Measurements from ENCODE around the gene SYNCRIP.
A peak's percentile ranks its signal among the peaks of the same experiment; 100 is the strongest.
"Not testable (repeated sequence)": the region's sequence is repeated elsewhere in the genome, so short reads cannot be mapped to it uniquely, and the experiment has no call there.

The SYNCRIP gene

DNA sequence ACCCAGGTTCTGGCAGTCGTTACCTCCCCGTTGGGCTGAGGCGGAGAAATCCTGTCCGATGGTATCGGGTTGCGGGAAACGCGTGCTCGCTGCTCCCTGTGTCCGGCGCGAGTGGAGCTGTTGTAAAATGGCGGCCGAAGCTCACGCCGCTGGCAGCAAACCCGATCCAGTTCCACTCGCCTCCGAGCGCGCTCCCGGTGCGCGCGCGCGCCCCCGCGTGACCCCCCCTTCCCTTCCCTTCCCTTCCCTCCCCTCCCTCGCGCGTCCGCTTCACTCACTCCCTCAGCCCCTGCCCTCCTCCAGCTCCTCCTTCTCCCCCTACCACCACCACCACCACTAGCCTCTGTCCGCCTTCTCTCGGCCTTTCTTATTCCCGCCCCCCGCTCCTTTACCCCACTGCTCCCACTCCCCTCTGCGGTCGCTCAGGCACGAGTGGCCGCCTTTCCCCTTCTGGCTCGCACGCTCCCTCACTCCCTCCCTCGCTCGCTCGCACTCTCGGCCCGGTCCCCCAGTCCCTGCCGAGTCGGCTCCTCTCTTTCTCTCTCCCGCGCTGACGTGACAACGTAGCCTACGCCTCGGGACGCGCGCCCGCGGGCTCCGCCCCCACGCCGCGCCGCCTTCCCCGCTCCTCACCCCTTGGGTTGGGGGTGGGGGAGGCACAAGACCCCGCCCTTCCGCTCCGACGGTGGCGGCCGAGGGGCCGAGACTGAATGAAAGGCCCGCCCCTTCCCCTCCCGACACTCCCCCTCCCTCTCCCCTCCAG is at the start of gene SYNCRIP:
Gene SYNCRIP, minus strand, starts transcription at position 113 of the 763 bp plus-strand sequence. CDS start 1,447 bp downstream, outside the sequence.
- DNase-seq = peak; percentile 99

- DNase-seq = no peak
These were observed 48.8 kb upstream of the SYNCRIP start for GRCh38 chr6:85691478-85691877.

DNA sequence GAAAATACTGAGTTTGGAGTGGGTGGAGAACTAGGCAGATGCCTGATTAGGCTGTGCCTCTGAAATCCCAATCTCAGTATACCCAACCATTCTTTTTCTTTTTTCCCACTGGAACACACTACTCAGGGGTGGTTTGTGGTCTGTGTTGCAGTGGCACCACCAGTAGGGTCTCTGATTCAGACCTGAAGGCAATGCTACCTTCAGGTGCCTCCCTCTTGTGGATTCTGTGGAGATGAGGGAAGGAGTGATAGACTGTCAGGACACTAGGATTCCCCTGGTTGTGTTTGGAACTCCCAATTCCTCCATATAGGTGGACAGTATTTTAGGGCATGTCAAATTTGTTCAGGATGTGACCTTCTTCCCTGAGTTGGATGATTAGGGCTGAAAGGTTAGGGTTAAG is 47.4 kb upstream of the SYNCRIP start:
- DNase-seq = no peak

GRCh38 chr6:85685713-85686112 is 43.0 kb upstream of the SYNCRIP start:
- no peak for DNase-seq

- DNase-seq = no peak
These were observed 42.1 kb upstream of the SYNCRIP start for GRCh38 chr6:85684809-85685171.

DNA sequence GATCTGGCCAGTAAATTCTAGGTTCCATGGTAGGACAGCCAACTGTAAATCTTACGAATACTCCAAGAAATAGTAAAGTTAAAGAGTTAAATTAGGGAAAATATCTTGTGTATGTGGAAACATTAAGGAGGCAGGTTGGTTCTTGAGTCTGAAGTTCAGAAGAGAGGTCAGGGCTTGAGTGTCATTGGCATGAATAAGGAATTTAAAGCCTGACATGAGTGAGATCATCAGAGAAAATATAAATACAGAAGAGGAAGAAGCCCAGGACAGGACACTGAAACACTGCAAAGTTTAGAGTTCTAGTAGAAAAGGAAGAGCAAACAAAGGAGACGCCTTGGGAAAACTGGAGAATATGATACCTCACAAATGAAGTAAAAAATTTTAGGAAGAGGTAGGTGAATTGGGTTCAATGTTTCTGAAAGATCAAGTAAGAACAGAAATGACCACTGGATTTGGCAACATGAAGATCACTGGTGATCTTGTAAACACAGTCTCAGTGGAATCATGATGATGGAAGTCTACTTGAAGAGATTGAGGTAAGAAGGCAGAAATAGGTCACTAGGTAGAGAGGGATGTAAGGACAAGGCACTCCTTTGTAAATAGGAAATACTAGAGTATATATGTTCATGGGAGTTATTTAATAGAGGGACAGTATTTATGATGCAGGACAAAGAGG is 41.6 kb upstream of the SYNCRIP start:
- DNase-seq = no peak

DNA sequence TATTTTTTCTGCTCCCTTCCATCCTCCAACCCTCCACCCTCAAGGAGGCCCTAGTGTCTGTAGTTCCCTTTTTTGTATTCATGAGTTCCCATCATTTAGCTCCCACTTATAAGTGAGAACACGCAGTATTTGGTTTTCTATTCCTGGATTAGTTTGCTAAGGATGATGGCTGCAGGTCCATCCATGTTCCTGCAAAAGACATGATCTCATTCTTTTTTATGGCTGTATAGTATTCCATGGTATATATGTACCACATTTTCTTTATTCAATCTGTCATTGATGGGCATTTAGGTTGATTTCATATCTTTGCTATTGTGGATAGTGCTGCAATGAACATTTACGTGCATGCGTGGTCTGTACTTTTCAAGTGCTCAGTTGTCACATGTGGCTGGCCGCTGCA is 39.2 kb upstream of the SYNCRIP start:
- not testable (repeated sequence) for DNase-seq

GRCh38 chr6:85680388-85680787 is 37.7 kb upstream of the SYNCRIP start:
- DNase-seq = no peak

GRCh38 chr6:85679445-85680123 is 36.9 kb upstream of the SYNCRIP start:
- no peak for DNase-seq

DNA sequence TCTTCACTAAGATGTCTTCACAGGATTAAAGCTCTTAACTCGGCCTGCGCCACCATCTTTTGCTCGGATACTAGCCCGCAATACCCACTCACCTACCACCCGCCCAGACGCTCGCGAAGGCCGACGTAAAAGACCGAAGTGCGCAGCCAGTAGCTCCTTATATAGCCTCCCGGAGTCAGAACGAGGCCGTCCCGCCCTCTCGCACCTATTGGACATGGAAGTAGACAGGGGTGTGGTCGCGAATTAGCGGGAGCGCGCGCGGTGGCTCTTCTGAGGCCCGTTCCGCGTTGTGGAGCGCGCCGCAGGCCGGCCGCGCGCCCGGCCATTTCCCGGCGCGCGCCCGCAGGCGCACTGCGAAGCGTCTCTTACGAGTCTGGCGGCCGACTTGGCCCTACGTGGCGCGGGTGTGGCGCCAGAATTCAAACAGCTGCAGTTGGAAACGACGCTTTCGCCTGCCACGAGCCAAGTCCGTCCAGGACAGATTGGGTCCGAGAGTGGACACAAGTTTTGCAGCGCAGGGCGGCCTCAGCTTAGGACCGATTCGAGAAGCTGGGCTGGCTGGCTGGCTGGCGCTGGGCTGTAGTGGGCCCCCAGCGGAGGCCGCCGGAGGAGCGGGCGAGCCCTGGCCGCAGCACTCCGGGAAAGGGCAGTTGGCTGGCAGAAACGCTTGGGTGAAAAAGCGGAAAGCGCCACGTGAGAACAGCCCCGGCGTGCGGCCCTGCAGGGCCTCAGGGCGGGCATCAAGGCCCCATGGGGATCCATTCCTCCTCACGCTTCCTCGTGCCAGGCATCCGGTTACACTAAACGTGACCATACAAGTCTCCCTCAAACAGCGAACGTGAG is 36.1 kb upstream of the SYNCRIP start:
- peak; percentile 99 for DNase-seq

GRCh38 chr6:85678026-85678601 is 35.4 kb upstream of the SYNCRIP start:
- DNase-seq = no peak

DNA sequence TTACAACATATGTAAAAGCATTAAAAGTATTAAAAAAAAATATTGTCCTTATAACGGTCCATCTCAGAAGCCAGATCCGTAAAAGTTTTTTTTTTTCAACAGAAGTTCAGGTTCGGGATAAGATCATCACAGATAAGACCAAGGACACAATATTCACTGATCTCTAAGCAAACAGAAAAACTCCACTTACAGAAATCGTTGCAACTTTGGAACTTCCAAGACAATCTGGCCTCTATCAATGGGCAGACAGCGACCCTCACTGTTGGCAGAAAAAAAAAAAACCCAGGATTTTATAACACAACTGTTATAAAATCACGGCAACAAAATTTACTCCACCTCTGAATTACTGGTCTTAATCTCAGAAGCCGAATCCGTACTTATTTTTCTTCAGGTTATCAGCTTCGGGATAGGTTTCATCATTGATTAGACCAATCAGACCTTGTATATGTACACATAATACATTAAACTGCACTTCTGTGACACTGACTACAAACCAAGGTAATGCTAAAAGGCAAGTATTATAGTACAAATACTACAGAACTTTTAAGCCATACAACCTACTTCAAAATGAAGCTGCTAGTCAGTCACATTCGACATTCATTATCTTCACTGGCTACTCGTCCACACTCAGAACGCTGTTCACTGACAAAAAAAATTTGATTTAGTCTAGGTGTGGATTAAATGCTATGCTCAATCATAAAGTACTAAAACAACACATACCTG is 34.7 kb upstream of the SYNCRIP start:
- no peak for DNase-seq

GRCh38 chr6:85676086-85676729 is 33.5 kb upstream of the SYNCRIP start:
- DNase-seq = no peak

DNA sequence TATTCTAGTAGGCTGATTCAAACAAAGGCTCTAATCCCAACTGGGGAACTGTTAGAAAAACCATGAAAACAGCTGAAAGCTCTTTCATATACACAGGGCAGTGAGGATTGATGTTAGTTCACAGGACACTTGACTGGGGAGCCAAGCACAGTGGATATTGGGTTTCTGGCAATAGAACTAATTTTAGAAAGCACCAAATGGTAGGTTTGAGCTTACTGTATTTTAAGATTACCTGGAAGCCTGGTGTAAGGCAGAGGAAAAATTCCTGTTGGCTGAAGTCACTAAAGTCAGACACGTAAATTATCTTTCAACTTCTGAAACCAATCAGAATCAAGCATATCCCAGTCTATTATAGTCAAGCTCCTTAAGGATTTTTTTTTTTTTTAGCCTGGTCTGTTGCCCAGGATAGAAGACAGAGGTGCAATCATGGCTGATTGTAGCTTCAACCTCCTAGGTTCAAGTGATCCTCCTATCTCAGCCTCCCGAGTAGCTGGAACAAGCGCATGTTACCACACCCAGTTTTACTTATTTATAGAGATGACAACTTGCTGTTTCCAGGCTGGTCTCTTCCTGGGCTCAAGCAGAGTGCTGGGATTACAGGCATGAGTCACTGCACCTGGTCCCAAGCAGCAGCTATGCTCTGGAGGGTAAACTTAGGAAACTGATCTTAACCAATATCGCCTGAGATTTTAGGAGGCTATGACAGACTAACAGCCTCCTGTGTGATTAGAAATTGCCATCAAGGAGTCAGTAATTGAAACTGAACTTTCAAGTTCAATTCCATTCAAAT is 32.5 kb upstream of the SYNCRIP start:
- no peak for DNase-seq

DNA sequence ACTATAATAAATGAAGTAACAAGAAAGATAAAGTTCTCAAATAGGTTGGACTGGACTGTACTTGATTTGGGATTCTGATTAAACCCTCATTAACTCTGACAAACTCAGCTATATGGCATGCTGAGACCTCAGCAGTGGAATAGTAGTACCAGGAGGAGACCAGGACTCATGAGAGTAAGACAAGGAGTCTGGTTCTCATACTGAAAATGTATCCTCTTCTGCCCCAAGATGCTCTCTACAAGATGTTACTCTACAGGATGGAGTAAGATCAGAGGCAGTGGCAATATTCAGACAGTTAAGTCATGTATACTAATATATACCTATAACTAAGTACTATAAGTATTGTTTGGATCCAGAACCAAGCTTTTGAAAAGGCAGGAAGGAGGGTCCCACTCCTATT is 31.9 kb upstream of the SYNCRIP start:
- DNase-seq = no peak

- no peak for DNase-seq
These were observed 30.8 kb upstream of the SYNCRIP start for GRCh38 chr6:85673198-85674139.

GRCh38 chr6:85672623-85673022 is 29.9 kb upstream of the SYNCRIP start:
- DNase-seq = no peak

GRCh38 chr6:85672050-85672449 is 29.4 kb upstream of the SYNCRIP start:
- DNase-seq = no peak

DNA sequence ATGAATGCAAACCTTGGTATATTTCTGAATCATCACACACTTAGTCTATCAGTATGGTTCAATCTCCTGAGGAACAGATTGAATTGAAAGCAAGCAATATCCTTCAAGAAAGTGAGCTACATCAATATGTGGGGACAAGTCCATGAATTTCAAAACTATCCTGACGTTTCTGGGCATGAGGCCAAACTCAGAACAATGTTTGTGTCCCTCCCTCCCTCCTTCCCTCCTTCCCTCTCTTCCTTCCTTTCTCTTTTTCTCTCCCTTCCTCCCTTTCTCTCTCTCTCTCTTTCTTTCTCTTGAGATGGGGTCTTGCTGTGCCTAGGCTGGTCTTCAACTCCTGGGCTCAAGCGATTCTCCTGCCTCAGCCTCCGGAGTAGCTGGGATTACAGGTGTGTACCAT is 27.9 kb upstream of the SYNCRIP start:
- no peak for DNase-seq
